NCI-H2171 (cell line): ENCODE data around the gene KCNJ16.

ENCODE experiments used
- DNase-seq: peaks from one replicate; lab custom pipeline; 2025; lab: John Stamatoyannopoulos, UW

KCNJ16 gene

DNA sequence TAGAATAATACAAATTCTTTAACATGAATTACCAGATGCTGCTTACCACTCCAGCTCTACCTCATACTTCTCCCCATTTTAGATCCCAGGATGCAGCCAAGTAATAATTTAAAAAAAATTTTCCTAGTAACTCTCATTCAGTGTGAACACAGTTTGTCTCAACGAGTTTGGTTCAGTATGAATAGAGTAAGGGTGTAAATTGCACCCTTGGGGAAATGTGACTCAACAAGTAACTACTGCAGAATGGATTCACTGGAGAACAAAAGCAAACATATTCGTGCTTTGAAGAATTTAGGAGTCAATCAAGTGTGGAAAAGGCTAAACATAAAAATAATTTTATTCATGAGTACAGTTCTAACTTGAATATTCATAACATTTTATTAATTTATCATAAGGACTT lies 23.0 kb downstream of the KCNJ16 start:
- DNase-seq = no peak

DNA sequence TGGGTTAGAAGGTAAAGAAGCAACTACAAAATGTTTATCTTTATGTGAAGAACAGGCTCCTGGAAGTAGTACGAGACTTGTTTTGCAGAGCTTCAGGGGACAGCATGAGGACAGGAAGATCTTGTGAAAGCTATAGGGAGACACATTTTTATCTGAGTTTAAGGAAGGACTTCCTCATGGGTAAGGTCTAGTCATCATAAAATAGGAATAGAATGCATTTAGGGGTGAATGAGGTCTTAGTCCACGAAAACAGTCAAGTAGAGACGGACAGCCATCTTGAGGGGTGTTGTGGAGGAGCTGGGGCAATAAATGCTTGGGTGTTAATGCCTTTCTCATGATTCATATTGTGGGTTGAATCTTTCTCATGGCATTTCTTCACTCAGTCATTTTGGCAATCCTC lies 24.3 kb downstream of the KCNJ16 start:
- DNase-seq = no peak

DNA sequence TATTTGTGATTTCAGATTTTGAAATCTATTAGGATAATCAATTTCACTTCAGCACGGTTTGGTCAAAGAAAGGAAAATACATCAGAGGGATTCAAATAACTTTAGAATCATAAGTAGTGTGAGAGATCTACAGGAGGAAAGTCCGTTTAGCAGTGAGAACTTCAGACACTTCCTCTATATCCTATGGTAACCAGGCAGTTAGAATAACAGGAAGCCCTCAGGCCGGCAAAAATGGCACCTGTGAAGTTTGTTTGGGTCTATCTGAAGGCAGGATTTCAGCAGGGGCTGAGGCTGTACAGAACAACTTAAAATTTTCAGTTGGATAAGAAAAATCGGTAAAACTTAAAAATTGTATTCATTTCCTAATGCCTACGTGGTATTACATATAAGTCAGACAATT lies 24.9 kb downstream of the KCNJ16 start:
- no peak for DNase-seq

DNA sequence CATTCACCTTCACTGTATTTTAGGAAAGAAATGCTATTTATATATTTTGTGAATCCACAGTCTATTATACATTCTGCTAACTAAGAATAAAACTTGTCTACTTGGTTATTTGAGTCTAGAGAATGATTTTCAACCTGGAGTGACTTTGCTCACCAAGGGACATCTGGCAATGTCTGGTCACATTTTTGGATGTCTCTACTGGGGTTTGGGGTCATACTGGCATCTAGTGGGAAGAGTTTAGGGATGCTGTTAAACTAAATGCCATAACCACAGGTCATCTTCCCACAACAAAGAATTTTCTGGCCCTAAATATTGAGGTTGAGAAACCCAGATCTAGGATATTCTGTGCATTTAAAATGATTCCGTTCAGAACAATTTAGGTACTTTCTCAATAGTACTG lies 26.0 kb downstream of the KCNJ16 start:
- no peak for DNase-seq

DNA sequence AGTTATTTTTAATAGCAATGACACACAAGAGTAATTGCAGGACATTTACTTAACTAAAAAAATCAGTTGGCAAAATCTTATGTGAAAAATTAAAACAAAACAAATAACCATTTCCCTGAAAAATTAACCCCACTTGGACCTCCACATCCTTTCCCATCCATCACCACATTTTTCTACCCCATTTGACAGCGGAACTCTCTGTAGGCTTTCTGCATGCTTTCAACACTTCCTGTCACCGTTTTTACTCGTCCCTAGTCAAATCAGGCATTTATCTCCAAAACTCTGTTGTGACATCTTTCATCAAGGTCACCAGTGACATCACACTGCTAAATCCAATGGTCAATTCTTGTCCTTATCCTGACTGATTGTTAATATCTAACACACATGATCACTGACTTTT lies 27.5 kb downstream of the KCNJ16 start:
- DNase-seq = no peak

DNA sequence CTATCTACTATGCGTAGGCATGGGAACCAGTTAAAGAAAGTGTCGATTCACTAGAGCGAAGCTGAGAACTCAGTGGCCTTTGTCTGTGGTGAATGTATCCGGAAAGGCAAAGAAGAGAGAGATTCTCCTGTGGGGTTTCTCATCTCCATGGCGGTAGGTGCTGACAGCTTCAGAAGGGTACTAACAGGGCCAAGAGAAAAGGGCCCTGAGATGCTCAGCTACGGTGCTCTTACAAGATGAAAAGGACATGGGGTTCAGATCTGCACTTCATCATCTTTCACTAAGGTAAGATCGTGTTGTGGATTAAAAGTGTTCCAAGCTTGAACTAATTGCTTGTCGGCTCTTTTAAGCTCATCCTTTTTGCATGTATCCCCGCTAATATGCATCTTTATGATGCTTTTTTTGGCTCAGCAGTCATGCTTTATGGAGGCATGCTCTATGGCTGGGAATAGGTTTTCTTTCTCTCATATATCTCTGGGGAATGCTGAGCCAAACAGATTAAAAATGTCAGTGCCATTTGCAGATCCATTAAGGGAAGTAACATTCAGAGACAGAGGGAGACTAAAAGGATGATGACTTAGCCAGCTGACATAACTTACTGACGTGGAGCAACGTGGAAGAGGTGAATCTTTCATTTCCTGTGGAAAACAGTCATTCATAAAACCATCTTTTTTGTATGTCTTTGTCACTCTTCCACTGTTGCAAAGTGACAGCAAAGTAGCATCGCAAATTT lies 29.9 kb downstream of the KCNJ16 start:
- DNase-seq = no peak

DNA sequence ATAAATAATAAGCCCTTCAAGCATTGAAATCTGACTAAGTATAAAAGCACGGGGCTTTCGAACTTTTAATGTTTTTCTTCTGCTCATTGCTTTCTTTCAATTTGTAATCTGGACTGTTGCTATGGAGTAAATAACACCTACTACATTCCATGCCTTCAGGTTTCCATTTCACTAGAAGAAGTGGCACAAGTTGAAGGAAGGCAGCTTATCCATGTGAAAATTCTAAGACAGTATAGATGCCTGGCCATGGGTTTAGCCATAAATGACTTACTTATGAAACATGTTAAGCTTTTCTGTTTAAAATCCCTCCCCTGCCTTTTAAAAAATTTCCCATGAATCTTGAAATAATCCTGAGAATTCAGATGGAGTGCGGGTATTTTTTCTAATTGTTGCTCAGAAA lies 30.6 kb downstream of the KCNJ16 start:
- no peak for DNase-seq

DNA sequence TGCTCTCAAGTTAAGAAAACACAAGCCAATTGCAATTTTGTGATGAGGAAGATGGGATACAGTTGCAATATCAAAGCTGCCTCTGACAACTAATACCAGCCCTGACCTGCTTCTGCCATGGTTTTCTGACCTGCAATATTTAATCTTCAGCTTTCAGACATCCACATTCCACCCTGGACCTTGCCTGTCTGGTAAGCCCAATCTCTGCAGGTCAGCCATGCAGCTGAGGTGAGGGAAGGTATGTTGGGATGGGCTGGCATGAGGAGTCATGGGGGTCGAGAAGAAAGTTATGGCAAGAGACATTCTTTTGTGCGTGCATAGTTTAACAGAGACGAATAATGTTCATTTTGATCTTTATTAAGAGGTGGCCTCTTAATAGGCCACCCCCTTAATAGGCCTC lies 31.5 kb downstream of the KCNJ16 start:
- DNase-seq = no peak

DNA sequence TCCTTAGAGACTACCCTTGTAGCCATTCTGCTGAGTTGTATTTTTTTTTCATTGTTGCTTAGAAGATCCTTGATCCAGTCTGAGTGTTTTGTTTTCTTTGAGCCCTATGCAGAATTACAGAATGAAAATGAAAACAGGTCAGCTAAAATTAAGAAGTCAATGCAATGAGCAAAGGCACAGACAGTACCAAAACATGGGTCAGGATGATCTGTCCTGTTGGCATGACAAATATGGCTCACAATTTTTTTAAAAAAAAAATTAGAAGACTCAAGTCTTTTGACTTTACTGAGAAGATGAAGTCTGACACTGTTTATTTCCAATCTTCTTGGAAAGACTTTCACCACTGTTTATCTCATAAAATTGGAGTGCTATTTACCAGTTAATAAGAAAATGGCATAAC lies 32.4 kb downstream of the KCNJ16 start:
- no peak for DNase-seq

DNA sequence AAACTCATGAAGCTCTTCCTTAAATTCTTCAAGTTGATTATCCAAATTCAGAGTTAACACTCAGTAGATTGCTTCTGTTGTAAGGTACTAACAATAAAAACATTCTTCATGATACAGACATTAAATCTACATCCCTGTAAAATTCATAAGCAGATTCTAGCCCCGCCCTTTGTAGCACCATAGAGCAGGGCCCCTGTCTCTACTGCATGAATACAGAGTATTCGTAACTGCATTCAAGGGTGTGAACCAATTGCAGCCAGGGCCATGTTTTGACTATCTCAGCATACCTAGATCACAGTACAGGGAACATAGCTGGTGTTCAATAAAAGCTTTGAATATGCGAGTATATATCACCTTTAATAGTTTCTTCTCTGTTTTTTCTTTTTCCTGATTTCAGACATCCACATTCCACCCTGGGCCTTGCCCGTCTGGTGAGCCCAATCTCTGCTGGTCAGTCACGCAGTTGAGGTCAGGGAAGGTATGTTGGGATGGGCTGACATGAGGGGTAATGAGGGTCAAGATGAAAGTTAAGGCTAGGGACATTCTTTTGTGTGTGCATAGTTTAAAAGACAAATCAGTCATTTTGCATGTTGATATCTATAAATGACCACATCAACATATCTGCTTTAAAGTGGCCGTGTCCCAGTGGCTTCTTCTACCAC lies 33.0 kb downstream of the KCNJ16 start:
- no peak for DNase-seq

DNA sequence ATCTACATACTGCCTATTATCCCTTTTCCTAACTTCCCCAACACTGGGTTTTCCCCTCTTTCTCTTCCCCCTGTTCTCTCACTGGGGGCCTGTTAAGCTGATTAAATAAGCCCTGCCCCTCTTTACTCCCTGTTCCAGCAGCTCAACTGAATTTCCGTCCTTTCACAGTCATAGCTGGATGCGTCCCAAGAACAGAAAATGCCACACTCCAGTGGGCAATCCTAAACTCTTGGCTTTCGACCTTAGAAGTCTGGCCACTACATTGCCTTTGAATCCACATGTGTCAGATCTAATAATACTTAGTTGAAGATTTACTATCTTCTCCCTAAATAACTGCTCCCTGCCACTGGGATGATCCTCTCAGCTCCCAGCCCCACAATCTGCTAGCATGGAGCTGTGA lies 34.5 kb downstream of the KCNJ16 start:
- no peak for DNase-seq

DNA sequence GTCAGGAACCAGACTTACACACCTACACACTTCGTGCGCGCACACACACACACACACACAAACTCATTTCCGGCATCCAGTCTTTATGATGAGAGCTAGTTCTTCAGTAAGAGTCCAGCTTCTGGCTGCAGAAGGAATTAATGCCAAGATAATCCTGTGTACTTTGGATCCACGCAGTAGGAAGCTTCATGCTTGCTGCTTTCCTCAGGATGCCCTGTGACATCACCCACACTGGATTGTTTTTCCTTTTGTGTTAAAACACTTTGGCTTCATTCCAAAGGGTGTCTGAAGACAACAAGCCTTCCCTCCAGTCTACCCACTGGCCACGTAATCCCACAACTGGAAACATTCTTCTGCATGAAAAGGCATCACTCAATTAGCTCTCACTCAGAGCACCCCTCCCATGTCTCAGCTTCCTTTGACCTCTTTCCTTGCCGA lies 35.4 kb downstream of the KCNJ16 start:
- no peak for DNase-seq

DNA sequence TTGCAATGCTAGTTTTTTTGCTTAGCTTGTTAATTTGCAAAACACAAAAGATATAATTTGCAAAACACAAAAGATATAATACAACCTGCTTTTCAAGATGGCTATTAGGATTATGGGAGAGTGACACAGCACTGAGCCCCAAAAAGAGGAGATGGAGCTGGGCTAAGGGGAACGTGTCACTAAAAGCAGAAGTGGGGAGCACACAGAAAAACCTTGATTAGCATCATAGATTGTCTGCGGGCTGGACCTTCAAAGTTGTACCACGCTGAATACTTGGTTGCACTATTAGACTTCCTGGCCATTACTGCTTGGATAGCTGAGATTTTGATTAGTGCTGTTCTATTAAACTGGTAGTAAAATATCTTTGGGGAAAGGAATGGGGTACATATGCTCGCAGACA lies 36.2 kb downstream of the KCNJ16 start:
- DNase-seq = no peak

DNA sequence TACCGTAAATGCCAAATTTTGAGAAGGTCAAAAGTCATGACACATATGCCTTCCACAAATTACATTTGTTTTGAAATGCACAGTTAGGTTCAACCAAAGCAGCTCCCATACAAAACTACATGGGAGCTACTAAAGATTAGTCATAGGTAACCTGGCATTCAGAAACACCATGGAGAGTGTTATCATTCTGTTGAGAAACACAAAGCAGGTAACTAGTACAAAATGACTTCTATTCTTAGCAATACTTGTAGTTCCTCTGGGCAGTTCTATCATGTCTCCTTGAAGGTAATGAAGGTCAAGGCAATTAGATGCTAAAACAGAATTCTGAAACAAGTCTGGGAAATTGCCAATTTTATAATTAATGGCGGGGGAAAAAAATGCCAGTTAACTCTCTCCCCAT lies 39.4 kb downstream of the KCNJ16 start:
- DNase-seq = no peak

DNA sequence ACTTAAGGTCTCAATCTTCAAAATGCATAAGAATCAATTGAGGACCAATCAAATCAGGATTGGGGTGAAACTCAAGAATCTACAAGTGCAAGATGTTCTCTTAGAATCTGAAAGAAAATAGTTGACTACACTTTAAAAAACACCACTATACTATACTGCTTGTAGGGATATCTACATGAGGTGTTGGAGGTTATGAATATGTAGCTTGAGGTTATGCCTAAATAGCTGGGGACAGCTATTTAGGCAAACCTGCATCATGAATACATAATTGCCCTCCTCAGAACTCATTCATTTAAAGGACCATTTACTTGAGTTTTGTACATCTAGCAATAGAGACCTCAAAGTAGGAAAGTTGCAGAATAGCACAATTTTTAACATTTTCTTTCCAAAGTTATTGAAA lies 40.1 kb downstream of the KCNJ16 start:
- DNase-seq = no peak

DNA sequence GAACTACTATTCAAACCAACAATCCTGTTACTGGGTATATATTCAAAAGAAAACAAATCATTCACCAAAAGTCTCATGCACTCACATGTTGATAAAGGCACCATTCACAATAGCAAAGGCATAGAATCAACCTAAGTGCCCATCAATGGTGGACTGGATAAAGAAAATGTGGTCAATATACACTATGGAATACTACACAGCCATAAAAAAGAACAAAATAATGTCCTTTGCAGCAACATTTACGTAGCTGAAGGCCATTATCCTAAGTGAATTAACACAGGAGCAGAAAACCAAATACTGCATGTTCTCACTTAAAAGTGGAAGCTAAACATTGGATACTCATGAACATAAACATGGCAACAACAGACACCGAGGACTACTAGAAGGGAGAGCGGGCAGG lies 41.9 kb downstream of the KCNJ16 start:
- no peak for DNase-seq

DNA sequence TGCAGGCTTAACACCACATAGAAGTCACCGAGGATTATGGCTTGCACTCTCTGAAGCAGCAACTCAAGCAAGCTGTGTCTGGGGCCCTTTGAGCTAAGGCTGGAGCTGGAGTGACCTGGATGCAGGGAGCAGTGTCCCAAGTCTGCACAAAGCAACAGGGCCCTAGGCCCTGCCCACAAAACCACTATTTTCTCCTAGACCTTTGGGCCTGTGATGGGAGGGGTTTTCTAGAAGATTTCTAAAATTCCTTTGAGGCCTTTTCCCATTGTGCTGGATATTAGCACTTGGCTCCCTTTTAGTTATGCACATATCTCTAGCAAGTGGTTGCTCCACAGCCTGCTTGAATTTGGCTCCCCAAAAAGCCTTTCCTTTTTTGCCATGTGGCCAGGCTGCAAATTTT lies 44.5 kb downstream of the KCNJ16 start:
- no peak for DNase-seq

DNA sequence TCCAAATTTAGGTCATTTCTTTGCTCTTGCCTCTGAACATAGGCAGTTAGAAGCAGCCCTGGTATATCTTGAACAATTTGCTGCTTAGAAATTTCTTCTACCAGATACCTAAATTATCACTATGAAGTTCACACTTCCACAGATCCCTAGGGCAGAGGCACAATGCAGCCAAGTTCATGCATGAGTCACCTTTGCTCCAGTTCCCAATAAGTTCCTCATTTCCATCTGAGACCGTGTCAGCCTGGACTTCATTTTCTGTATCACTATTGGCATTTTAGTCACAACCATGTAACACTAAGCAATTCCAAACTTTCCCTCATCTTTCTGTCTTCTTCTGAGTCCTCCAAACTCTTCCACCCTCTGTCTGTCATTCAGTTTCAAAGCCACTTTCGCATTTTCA lies 45.0 kb downstream of the KCNJ16 start:
- no peak for DNase-seq

DNA sequence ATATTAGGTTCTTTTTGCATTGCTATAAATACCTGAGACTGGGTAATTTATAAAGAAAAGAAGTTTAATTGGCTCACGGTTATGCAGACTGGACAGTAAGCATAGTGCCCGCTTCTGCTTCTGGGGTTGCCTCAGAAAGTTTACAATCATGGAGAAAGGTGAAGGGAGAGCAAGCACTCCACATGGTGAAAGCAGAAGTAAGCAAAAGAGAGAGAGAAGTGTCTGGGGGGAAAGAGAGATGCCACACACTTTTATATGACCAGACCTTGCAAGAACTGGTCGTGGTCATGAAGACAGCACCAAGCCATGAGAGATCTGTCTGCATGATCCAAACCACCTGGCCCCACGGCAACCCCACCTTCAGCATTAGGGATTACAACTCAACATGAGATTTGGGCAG lies 45.4 kb downstream of the KCNJ16 start:
- DNase-seq = no peak

DNA sequence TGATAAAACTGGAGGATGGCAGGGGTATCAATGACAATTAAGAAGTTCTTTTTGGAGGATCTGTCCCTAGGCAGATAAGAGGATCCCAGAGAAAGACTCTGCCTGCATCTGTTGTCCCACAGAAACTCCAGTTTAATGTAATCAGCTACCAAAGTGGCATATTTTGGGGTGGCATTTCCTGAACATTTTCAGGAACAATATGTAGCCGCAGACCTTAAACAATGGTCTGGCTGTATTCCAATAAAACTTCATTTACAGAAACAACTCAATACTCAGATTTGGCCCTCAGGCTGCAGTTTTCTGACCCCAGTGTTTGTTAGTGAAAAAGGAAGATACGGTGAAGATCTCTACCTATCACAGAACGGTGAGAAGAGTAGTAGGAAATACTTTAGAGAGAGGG lies 46.1 kb downstream of the KCNJ16 start:
- no peak for DNase-seq

DNA sequence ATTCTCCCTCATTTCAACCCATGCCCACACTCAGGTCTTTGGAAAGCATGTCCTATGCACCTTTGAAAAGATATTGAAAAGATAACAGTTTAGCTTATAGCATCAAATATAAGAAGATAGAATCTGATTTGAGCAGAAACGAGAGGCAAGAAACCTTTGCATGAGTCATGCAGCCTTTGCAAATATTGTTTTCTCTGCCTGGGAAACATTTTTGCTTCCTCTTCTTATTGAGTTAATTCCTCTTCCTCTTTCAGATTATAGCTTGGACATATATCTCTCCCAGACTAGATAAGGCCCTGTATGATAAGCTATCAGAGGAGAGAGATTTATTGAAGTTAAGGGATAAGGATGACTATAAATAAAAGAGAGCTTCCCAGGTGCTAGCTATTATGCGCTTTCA lies 48.2 kb downstream of the KCNJ16 start:
- no peak for DNase-seq

DNA sequence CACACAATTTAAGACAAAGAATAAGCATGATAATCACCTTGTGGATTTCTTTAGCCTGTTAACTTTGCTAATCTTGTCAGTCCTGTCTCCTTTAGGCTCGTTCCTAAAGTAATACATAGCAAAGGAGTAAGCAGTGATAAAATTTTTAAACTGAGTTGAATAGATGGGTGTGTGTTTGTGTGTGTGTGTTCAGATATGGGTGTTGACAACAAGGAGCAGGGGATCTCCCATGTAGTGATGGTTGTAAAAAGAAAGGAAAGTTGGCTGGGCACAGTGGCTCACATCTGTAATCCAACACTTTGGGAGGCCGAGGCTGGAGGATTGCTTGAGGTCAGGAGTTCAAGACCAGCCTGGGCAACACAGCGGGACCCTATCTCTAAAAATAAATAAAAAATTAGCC lies 49.7 kb downstream of the KCNJ16 start:
- no peak for DNase-seq

DNA sequence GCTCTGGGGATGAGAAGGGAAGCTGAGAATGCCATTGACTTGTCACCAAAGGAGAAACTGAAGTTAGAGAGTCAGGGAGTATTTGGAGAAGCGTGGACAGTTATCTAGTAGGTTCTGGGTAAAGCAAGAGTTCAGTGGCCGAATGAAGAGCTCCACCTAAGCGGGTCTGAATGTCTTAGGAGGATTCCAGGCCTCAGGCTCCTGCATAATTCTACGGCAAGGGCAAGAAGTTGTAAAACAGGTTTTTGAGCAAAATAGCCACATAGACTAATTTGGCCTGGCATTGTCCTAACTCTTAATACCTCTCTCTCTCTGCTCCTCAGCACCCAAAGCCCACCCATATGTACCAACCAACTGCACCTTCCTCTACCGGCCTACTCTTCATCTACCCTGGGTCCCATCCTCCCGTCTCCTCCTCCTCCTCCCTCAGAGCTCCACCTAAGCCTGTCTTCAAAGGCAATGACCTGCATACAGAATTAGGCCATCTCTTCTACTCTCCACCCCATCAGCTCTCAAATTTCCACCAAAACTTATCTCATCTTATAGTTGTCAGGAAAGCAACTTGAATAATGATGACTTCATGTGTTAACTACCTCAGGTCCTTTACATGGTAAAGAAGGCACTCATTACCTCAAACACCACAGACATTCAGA lies 52.3 kb downstream of the KCNJ16 start:
- no peak for DNase-seq
